NCI-H1436 (cell line): Measurements from ENCODE around the gene SLC27A5.

Source experiments
- DNase-seq: peaks from one replicate; lab custom pipeline; 2025; lab: John Stamatoyannopoulos, UW

SLC27A5 gene, protein sequence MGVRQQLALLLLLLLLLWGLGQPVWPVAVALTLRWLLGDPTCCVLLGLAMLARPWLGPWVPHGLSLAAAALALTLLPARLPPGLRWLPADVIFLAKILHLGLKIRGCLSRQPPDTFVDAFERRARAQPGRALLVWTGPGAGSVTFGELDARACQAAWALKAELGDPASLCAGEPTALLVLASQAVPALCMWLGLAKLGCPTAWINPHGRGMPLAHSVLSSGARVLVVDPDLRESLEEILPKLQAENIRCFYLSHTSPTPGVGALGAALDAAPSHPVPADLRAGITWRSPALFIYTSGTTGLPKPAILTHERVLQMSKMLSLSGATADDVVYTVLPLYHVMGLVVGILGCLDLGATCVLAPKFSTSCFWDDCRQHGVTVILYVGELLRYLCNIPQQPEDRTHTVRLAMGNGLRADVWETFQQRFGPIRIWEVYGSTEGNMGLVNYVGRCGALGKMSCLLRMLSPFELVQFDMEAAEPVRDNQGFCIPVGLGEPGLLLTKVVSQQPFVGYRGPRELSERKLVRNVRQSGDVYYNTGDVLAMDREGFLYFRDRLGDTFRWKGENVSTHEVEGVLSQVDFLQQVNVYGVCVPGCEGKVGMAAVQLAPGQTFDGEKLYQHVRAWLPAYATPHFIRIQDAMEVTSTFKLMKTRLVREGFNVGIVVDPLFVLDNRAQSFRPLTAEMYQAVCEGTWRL

GRCh38 chr19:58511353-58512208, at the start of gene SLC27A5:
Gene SLC27A5 (minus strand): TSS chr19:58511992. CDS start chr19:58511955, 37 bp downstream.
- DNase-seq: no peak

- DNase-seq: no peak
Measured at GRCh38 chr19:58560921-58561320, 49.1 kb upstream of the SLC27A5 start.

DNA sequence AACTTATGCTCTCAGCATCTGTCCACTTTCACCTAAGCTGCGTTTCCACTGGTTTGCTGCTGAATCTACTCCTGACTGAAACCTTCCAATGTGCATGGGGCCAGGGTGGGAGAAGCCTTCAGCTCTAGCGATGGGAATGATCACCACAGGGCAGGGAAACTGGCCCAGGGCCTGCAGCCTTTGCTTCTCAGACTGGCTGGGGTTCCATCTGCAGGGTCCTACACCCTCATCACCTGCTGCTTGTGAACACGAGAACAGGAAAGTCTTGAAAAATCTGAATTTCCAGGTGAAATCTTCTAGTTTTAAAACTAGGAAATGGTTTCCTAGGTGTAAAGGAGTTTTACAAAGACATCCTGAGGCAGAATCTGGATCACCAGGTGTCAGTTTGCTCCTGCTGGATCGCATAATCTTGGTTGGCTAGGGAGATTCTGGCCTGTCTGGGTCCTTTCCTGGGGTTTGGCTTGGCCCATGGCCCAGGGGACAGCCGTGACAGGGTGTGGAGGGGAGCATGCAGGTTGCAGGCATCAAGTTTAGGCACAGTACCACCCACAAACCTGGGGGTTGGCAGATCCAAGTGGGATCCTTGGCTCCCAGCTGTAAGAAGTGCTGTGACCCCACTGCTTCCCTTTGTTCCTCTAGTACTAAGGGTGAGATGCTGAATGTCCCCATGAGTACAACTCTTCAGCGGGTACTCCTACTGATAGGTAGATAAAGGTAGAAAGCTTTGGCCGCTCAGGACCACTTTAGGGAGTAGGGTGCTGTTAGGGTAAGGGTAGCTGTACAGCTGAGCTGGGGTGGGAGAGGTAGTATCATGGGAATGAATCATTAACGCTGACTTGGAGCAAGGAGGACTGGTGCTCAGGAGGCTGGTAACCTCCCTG, 48.5 kb upstream of the SLC27A5 start:
- DNase-seq: no peak

GRCh38 chr19:58559275-58560006, 47.6 kb upstream of the SLC27A5 start:
- DNase-seq: no peak

DNA sequence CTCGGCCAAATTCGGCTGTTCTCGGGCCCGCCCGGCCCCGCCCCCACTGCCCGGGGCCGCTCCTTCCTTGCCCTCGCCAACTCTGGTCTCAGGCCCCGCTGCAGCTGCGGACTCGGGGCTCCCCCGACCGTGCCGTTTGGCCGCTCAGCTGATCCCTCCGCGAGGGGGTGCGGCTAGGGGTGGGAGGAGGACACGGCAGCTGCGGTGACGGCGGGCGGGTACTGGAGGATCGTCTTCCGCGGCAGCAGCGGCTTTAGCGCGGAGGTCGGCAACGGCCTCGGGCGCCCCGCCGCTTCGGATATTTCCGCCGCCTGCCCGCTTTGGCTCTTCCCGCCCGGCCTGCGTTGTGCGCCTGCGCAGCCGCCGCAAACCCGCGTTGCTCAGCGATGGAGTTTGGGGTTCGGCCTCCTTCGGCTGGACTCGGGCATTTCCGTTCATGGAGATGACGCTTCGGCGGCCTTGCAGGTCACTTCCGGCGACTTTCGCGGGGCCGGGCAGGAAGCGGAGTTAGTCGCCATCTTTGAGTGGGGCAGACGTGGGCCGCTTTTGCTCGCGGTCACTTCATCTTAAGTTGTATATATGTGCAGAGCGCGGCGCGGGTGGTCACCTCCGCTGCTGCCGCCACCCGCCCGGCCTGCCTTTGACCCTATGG, 47.0 kb upstream of the SLC27A5 start:
- no peak for DNase-seq

DNA sequence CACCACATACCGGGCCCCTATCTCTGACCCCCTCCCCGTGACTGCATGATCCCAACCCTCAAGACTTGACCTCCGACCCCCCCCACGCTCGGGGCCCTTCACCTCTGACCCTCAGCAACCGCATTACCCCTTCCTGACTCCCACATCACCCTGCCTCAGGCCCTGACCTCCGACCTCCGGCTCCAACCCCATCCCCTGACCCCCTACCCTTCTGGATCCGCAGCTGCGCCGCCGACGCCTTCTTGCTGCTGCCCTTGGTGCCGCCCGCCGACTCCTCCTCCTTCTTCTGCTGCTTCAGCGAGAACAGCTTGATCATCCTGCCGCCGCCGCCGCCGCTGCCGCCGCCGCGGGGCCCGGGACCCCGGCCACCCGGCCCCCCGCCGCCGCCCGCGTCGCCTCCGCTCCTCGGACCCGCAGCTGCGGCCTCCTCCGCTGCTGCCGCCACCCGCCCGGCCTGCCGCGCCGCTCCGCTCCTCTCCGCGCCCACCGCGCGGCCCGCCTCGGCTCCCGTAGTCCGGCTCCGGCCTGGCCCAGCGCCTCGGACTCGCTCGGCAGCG, 46.4 kb upstream of the SLC27A5 start, which contains the start of gene UBE2M:
Gene UBE2M, minus strand, starts transcription at position 546 of the 557 bp plus-strand sequence. Its CDS starts 230 bp downstream, at position 316.
- no peak for DNase-seq

- DNase-seq: no peak
Measured at GRCh38 chr19:58557221-58558065, 45.7 kb upstream of the SLC27A5 start.

DNA sequence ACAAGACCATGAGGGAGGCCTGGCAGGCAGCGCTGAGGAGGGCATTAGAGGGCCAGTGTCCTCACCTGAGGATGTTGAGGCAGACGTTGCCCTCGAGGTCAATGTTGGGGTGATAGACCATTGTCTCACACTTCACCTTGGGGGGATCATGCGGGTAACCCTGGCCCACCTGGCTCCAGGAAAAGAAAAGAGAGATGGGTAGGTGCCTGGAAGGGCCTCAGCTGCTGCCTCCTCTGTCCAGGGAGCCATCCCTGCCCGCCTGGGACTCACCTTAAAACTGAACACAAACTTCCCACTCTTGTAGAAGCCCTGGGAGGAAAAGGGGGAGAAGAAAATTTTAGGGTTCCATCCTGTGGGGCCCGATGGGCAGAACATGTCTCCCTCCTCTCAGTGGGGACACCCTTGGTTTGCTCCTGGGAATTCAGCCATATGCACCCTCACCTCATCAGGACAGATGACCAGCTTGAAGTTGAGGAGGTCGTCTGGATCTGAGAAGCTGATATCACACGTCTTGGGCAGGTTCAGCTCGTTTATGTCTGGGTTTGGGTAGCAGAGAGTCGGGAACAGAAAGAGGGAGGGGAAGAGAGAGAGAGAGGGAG, 44.9 kb upstream of the SLC27A5 start:
- DNase-seq: no peak

DNA sequence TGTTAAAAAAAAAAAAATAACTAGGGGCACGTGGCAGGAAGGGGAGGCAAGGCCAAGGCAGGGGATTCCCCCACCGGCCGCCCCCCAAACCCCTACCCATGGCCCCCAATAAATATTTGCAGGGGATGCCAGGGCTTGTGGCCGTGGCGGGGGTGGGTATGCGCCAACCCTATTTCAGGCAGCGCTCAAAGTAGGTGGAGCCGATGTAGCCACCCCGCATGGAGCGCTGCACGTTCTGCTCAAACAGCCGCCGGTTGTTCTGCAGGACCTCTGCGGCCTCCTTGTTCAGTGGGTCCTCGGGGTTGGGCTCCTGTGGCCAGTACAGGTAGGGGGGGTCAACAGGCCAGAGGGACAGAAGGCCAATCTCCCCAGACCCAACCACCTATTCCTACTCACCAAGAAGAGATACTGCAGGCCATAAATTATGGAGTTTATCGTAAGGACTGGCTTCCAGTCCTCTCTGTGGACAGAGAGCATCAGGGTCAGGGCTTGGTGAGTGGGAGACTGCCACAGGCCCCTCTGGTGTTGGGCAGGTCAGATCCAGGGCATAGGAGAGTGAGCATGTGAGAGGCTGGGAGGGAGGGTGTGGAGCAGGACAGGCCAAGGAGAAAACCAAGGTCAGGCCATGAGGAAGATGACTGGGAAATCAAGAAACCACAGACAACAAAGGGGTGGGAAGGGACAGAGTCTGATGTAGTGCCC, 44.3 kb upstream of the SLC27A5 start:
- DNase-seq: no peak

DNA sequence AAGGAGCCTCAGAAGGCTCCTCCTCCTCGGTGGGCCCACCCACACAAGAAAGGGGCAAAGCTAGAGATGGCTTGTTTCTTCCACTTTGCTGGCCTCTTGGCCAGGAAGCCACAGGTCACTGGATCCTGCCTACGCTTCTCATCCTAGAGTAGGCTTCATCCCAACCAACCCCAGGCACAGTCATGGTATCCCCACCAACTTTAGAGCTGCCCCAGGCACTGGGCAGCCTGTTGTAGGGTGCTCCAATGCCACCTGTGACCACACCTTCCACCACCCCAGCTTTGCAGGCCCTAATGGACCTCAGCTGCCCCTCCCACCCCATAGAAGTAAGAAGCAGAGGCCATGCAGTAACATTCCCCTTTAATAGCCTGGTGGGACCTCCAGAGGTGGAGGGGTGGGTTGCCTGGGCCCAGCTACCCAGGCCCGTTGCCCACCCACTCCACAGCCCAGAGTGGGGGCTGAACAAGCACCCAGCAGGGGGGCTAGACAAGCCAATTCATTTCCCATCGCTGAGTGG, 43.6 kb upstream of the SLC27A5 start:
- no peak for DNase-seq

DNA sequence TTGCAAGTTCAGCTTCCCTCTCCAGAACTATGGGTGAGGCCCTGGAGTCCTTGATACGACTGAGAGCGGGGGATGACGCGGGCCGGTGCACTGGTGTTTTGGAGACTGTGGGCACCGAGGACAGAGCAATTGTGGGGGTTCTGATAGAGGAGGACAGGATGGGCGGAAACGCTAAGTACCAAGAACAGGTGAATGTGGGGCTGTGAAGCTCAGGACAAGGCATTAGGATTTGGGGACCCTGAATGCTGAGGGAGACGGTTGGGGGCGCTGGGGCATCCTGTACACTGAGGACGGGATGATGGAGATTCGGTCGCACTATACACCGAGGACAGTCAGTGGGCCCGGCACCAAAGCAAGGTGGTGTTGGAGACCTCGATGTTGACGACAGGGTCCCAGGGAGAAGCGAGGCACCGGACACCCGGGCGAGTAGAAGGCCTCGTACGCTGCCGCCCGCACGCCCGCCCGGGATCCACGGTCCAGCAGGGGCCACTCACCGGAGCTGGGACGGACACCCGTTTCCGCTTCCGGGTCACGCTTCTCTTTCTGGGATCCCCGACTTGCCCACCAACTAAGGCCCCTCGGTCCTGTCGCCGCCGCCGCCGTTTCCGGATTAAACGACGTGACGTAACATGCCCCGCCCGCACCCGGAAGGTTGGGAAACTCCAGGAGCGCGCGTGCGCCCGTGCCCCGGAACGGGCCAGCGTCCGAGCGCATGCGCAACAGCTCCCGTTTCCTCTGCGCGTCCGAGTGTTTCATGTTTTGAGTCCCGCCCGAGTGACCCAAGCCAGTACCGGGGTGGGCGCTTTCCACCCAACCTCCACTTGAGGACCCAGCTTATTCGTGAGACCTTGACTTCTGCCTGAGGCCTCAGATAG, 42.9 kb upstream of the SLC27A5 start, which contains the start of gene CHMP2A:
Gene CHMP2A, minus strand, starts transcription at position 612 of the 875 bp plus-strand sequence. CDS start 893 bp downstream, outside the sequence.
- DNase-seq: no peak

DNA sequence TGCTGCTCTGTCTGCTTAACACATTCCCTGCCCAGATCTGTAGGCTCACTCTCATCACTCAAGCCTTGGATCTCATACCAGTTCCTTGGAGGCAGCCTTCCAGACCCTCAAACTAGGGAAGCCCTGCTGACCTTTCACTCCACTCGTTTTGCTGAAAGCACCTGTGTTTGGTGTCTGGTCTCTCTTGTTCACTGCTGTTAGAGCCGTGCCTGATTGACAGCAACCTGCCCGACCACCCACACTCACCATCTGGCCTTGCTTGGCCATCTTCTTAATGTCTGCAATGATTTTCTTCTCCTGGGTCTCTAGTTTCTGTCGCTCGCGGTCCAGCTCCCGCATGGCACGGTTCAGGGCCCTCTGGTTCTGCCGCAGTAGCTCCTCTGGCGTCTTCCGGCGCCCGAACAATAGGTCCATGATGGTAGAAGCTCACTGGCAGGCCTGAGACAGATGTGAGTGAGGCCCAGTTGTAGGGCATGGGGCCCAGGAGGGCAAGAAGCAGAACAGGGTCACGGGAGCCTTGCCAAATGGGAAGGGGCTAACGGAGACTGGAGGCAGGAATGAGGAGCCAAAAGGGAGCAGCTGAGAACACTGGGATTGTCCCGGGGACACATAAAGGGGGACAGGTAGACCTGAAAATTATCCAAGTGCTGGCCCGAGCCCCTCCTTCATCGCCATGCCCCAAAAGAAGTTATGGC, 42.2 kb upstream of the SLC27A5 start:
- no peak for DNase-seq

DNA sequence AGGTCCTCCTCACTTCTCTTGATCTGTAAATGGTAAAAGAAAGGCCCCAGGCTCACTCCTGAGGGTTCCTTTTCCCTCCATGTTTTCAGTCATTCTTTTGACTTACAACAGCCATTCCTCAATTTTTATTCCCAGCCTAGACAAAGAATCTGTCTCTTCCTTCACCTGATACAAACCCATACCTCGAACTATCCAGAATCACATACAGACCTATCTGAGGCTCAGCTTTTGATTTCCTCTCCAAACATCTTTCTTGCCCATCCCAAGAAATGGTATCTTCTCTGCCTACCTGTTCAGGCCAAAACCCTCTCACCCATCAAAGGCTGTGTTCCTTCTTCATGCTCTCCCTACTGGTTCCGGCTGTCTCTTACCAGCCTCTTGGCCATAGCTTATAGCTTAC, 40.9 kb upstream of the SLC27A5 start:
- DNase-seq: no peak

- DNase-seq: no peak
Measured at GRCh38 chr19:58551577-58552471, 40.0 kb upstream of the SLC27A5 start.

GRCh38 chr19:58551123-58551497, 39.3 kb upstream of the SLC27A5 start:
- no peak for DNase-seq
